ENCODE data around the gene EXD3. TPM values are rescaled to one million over a fixed set of nuclear protein-coding genes. Genes with fewer than 3 reads are reported as not detected.
A peak's percentile ranks its signal among the peaks of the same experiment; 100 is the strongest.

Gene EXD3
- total RNA-seq, 5 donors from 2014 or later (not counting 1 experiment from before 2014, with no cell fraction given) = 18.5 to 43.8 (median 38.0) TPM

DNA sequence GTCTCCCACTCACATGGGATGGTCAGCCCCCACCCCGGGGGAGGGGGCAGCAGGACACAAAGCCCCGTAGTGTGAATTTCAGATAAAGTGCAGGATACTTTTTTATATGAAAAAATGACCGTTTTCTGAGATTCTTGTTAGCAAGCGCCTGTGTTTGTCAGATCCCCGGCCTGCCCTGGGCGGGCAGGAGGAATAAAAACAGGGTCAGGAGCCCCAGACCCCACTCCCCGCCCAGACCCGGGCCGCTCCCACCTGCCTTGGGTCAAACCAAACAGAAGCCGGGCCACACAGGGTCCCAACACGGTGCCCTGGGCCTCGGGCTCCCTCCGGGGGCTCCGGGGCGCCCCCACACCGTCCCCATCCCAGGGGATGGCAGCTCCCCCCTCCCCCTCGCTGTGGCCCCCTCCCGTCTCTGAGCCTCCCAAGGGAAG lies 107.4 kb downstream of the EXD3 start:
- peak in 1 of 35 experiments; percentile 4 for DNase-seq
- no peak overlapping the region for H3K4me3 ChIP-seq (ENCODE audit: control insufficient read depth in 1 of 2, extremely low read depth in 1 of 2, low read length in 1 of 2)

DNA sequence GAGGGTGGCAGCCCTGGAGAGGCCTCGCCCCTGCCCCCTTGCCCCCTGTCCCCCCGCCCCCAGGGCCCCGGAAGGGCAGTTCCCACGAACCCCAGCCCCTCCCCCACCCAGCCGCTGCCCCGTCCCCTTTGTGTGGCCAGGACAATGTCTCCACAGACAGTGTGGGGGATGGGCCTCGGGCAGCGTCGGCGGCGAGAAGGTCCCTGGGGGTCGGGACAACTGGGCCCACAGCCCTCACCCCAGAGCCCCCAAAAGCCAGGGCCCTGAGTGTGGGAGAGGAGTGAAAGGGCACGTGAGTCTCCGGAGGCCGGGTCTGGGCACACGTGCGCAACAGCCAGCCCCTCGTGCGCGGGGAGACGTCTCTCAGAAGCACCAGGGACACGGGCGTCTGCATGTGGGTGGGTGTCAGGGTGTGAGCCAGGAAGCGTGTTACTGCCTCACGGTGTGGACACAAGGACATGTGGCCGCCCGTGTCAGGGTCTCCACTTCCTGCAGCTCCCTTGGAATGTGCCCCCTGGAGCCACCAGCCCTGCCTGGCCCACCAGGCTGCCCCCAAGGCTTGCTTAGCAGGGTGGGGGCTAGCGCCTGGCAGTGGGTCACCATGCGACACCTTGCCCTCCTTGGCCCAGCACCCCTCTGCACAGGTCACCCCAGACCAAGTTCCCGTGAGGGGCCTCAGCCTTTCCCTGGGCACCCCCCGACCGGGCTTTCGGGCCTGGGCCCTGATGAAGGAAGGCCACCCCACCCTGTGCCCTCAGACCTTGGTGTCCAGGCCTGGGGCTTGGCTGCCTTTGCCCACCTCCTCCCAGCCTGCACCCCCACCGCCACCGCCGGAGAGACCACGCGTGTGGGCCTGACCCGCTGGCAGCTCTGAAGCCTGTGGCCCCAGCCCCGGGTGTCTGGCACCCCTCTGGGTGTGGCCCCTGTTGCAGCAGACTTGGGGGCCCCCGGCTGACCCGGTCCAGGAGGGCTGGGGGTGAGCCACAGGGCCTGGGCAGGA lies 108.1 kb downstream of the EXD3 start:
- Histone ChIP-seq H3K27me3 (replicated peaks in 1 of 2; ENCODE audit: control insufficient read depth in 2 of 2, extremely low read depth in 1 of 2, insufficient read depth in 2 of 2, low read length in 1 of 2) (peaks cover 0 to 49% of the 10 kb centered on the region in 2 experiments), H3K36me3 (ENCODE audit: control insufficient read depth in 2 of 2, extremely low read depth in 1 of 2, insufficient read depth in 1 of 2, low read length in 1 of 2) (no peaks in the 10 kb centered on the region), H3K4me3 (ENCODE audit: control insufficient read depth in 1 of 2, extremely low read depth in 1 of 2, low read length in 1 of 2) (no peak overlapping the region), H3K4me1 (ENCODE audit: control insufficient read depth in 1 of 2, extremely low read depth in 1 of 2, insufficient read depth in 2 of 2, low read length in 2 of 2) (peaks cover 0 to 25% of the 10 kb centered on the region in 2 experiments), H3K27ac (ENCODE audit: low read length) (no peak overlapping the region), H3K9me3 (no peaks in the 10 kb centered on the region)
- Mint-ChIP-seq H3K4me1 (peaks cover 0 to 2% (median 0%) of the 10 kb centered on the region in 3 donors), H3K9me3 (no peaks in the 10 kb centered on the region), H3K27me3 (peaks cover 0 to 11% of the 10 kb centered on the region in 2 donors), H3K27ac (no peak overlapping the region), H3K36me3 (no peaks in the 10 kb centered on the region), H3K4me3 (no peak overlapping the region)
- 85% methylated on average over 25 of the region's 42 CpGs for WGBS (ENCODE audit: insufficient coverage)
- ChIA-PET POLR2A (no interaction called here), CTCF (no interaction called here)
- DNase-seq = peak in 1 of 35 experiments; percentile 4
- ATAC-seq (replicated peaks in 1 of 4) = no peak

More for the DNA sequence above, 107.4 kb downstream of the EXD3 start:
- ChIA-PET POLR2A (no interaction called here), CTCF (no interaction called here)
- Mint-ChIP-seq H3K9me3 (no peaks in the 10 kb centered on the region), H3K27ac (no peak overlapping the region), H3K4me1 (peaks cover 0 to 5% (median 4%) of the 10 kb centered on the region in 3 donors), H3K4me3 (no peak overlapping the region), H3K36me3 (no peaks in the 10 kb centered on the region), H3K27me3 (peaks cover 0 to 11% of the 10 kb centered on the region in 2 donors)
- Histone ChIP-seq H3K27ac (ENCODE audit: low read length) (no peak overlapping the region), H3K36me3 (ENCODE audit: control insufficient read depth in 2 of 2, extremely low read depth in 1 of 2, insufficient read depth in 1 of 2, low read length in 1 of 2) (no peaks in the 10 kb centered on the region), H3K27me3 (replicated peaks in 1 of 2; ENCODE audit: control insufficient read depth in 2 of 2, extremely low read depth in 1 of 2, insufficient read depth in 2 of 2, low read length in 1 of 2) (peaks cover 0 to 56% of the 10 kb centered on the region in 2 experiments), H3K4me1 (ENCODE audit: control insufficient read depth in 1 of 2, extremely low read depth in 1 of 2, insufficient read depth in 2 of 2, low read length in 2 of 2) (peaks cover 0 to 32% of the 10 kb centered on the region in 2 experiments), H3K9me3 (no peaks in the 10 kb centered on the region)
- WGBS (ENCODE audit: insufficient coverage) = 77% methylated on average over 7 of the region's 18 CpGs
- no peak for ATAC-seq (replicated peaks in 1 of 4)

DNA sequence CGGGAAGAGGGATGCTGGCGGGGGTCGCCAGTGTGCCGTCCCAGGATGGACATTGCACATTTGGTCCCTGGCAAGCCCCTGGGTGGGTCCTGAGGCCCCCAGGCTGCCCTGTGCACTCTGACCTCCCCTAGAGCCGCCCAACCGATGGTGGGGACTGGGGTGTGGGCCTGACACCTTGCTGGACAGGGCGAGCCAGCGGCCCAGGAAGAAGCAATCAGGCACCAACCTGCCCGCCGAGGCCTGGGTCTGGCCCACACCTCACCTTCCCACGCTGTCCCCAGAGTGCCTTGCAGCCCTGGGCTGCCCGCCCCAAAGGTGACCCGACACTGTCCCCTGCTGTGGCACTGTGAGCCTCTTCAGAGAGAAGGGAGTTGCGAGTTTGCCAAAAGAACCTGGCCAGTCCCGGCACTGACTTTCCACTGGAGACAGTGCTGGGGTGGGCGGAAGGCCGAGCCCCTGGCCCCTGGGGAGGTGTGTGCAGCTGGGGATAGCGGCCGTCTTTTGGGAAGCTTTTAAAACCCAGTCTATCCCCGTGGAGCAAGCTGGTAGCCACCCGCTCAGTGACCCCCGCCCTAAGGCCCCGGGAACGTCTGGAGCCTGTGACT lies 108.9 kb downstream of the EXD3 start:
- no peak overlapping the region for H3K4me3 Mint-ChIP-seq
- peaks cover 0 to 23% of the 10 kb centered on the region in 2 experiments for H3K4me1 ChIP-seq (ENCODE audit: control insufficient read depth in 1 of 2, extremely low read depth in 1 of 2, insufficient read depth in 2 of 2, low read length in 2 of 2)
- H3K27ac ChIP-seq (ENCODE audit: low read length) = no peak overlapping the region
- peaks cover 0 to 9% of the 10 kb centered on the region in 2 donors for H3K27me3 Mint-ChIP-seq
- H3K9me3 ChIP-seq = no peaks in the 10 kb centered on the region
- ATAC-seq (replicated peaks in 1 of 4) = no peak
- H3K4me1 Mint-ChIP-seq = no peaks in the 10 kb centered on the region
- H3K9me3 Mint-ChIP-seq = no peaks in the 10 kb centered on the region
- peaks cover 0 to 48% of the 10 kb centered on the region in 2 experiments for H3K27me3 ChIP-seq (replicated peaks in 1 of 2; ENCODE audit: control insufficient read depth in 2 of 2, extremely low read depth in 1 of 2, insufficient read depth in 2 of 2, low read length in 1 of 2)
- no peak overlapping the region for H3K27ac Mint-ChIP-seq
- no peaks in the 10 kb centered on the region for H3K36me3 ChIP-seq (ENCODE audit: control insufficient read depth in 2 of 2, extremely low read depth in 1 of 2, insufficient read depth in 1 of 2, low read length in 1 of 2)
- 94% methylated on average over 15 of the region's 24 CpGs for WGBS (ENCODE audit: insufficient coverage)
- no peaks in the 10 kb centered on the region for H3K36me3 Mint-ChIP-seq
- no peak overlapping the region for H3K4me3 ChIP-seq (ENCODE audit: control insufficient read depth in 1 of 2, extremely low read depth in 1 of 2, low read length in 1 of 2)
- peak in 1 of 35 experiments; percentile 3 for DNase-seq
- ChIA-PET CTCF (no interaction called here), POLR2A (no interaction called here)

DNA sequence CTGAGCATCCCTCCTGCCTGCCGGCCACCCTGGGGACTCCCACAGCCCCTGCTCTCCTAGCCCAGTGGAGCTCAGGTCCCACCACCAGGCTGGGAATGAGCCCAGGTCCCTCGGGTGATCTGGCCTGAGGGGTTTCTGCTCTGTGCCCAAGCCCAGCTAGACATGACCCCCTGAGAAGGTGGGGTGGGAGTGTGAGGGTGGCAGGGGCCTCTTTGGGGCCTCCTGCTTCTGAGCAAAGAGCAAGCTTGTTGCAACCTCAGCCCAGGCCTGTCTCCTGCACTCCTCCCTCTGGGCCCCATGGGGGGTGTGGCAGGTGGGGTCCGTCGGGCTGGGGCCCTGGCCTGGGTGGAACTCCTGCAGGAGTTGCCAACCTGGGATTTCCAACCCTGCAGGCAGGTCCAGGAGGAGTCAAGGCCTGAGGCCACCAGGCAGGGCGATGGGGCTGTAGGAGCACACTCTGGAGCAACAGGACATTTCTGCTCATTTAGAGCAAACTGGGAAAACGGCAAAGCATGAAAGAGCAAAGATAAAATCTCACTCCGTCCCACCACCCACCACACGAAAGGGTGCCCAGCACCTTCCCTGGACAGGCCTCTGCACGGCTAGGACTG lies 109.5 kb downstream of the EXD3 start:
- no peaks in the 10 kb centered on the region for H3K9me3 ChIP-seq
- no peak for ATAC-seq (replicated peaks in 1 of 4)
- Mint-ChIP-seq H3K27ac (no peak overlapping the region), H3K4me3 (no peak overlapping the region), H3K9me3 (no peaks in the 10 kb centered on the region), H3K36me3 (no peaks in the 10 kb centered on the region), H3K4me1 (no peaks in the 10 kb centered on the region), H3K27me3 (peaks cover 0 to 9% of the 10 kb centered on the region in 2 donors)
- H3K4me1 ChIP-seq (ENCODE audit: control insufficient read depth in 1 of 2, extremely low read depth in 1 of 2, insufficient read depth in 2 of 2, low read length in 2 of 2) = peaks cover 0 to 23% of the 10 kb centered on the region in 2 experiments
- H3K4me3 ChIP-seq (ENCODE audit: control insufficient read depth in 1 of 2, extremely low read depth in 1 of 2, low read length in 1 of 2) = no peak overlapping the region
- no peaks in the 10 kb centered on the region for H3K36me3 ChIP-seq (ENCODE audit: control insufficient read depth in 2 of 2, extremely low read depth in 1 of 2, insufficient read depth in 1 of 2, low read length in 1 of 2)
- ChIA-PET POLR2A (no interaction called here), CTCF (no interaction called here)
- 74% methylated on average over 7 of the region's 9 CpGs for WGBS (ENCODE audit: insufficient coverage)
- no peak overlapping the region for H3K27ac ChIP-seq (ENCODE audit: low read length)
- peaks cover 0 to 43% of the 10 kb centered on the region in 2 experiments for H3K27me3 ChIP-seq (replicated peaks in 1 of 2; ENCODE audit: control insufficient read depth in 2 of 2, extremely low read depth in 1 of 2, insufficient read depth in 2 of 2, low read length in 1 of 2)
- DNase-seq = no peak

DNA sequence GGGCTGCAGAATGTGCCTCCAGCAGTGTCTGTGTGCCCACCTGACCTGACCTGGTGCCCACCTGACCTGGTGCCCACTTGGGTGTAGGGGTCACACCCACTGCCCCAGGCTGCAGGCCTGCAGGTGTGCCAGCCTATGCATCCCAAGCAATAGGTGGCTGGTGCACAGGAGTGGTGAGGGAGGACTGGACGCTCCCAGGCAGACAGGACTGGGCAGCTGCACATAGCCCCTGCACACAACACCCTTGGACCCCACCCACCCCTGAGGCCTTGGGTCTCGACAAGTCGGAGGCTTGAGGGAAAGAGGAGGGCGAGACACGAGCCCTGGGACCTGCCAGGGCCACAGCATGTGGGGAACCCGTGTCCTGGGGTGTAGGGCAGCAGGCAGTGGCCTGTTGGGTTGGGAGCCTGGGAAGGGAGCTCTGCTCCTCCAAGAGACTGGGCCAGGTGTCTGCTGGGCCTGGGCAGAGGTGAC lies 110.1 kb downstream of the EXD3 start:
- WGBS (ENCODE audit: insufficient coverage) = 96% methylated on average over 3 of the region's 6 CpGs
- CTCF ChIA-PET = no interaction called here
- DNase-seq = peak in 1 of 35 experiments; percentile 3

More for the DNA sequence above, 110.1 kb downstream of the EXD3 start:
- H3K4me1 Mint-ChIP-seq = no peaks in the 10 kb centered on the region
- peaks cover 0 to 23% of the 10 kb centered on the region in 2 experiments for H3K4me1 ChIP-seq (ENCODE audit: control insufficient read depth in 1 of 2, extremely low read depth in 1 of 2, insufficient read depth in 2 of 2, low read length in 2 of 2)
- H3K4me3 Mint-ChIP-seq = no peak overlapping the region
- H3K36me3 Mint-ChIP-seq = no peaks in the 10 kb centered on the region
- H3K27me3 ChIP-seq (replicated peaks in 1 of 2; ENCODE audit: control insufficient read depth in 2 of 2, extremely low read depth in 1 of 2, insufficient read depth in 2 of 2, low read length in 1 of 2) = peaks cover 0 to 38% of the 10 kb centered on the region in 2 experiments
- H3K27ac ChIP-seq (ENCODE audit: low read length) = no peak overlapping the region
- H3K27me3 Mint-ChIP-seq = peaks cover 0 to 9% of the 10 kb centered on the region in 2 donors
- H3K27ac Mint-ChIP-seq = no peak overlapping the region
- H3K9me3 ChIP-seq = no peaks in the 10 kb centered on the region
- H3K4me3 ChIP-seq (ENCODE audit: control insufficient read depth in 1 of 2, extremely low read depth in 1 of 2, low read length in 1 of 2) = no peak overlapping the region
- no peaks in the 10 kb centered on the region for H3K9me3 Mint-ChIP-seq
- H3K36me3 ChIP-seq (ENCODE audit: control insufficient read depth in 2 of 2, extremely low read depth in 1 of 2, insufficient read depth in 1 of 2, low read length in 1 of 2) = no peaks in the 10 kb centered on the region
- POLR2A ChIA-PET = interaction anchor here in 1 of 2 donors (0.6 kb wide), 1 partner anchor 261 kb away, joined by 10 read pairs; no protein-coding TSS in a partner anchor
- ATAC-seq (replicated peaks in 1 of 4) = no peak
